Esophagus squamous epithelium (tissue), 4 donors: ENCODE measurements around the gene SCG3.

ENCODE experiments used
- POLR2A ChIP-seq, 4 donors: fragments of 450-650 bp; IDR thresholded peaks; one replicate each; pipeline ENCODE4 v1.6.1; 2017; ENCODE audit warnings: antibody characterized with exemption in 4 of 4, mild to moderate bottlenecking in 4 of 4, moderate library complexity in 3 of 4
- TF ChIP-seq, protein P1 (sequence below), 6 experiments: fragments of 450-650 bp in 4 of 6; fragments of 200-600 bp in 2 of 6; sonication (generic) in 2 of 6; IDR thresholded peaks; one replicate each; pipeline ENCODE4 v1.5.1; 2016 to 2019; ENCODE audit warnings: antibody characterized with exemption in 6 of 6, mild to moderate bottlenecking in 4 of 6, moderate library complexity in 4 of 6

DNA sequence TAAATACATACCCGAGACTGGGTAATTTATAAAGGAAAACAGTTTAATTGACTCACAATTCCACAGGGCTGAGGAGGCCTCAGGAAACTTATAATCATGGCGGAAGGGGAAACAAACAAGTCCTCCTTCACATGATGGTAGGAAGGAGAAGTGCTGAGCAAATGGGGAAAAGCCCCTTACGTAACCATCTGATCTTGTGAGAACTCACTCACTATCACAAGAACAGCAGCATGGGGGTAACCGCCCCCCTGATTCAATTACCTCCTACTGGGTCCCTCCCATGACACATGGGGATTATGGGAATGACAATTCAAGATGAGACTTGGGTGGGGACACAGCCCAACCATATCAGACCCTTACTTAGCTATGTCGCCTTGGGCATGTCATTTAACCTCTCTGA is 27.7 kb downstream of the SCG3 start:
- TF ChIP-seq POLR2A (IDR thresholded peaks at IDR 0.05), result no peak
- TF ChIP-seq, protein P1, sequence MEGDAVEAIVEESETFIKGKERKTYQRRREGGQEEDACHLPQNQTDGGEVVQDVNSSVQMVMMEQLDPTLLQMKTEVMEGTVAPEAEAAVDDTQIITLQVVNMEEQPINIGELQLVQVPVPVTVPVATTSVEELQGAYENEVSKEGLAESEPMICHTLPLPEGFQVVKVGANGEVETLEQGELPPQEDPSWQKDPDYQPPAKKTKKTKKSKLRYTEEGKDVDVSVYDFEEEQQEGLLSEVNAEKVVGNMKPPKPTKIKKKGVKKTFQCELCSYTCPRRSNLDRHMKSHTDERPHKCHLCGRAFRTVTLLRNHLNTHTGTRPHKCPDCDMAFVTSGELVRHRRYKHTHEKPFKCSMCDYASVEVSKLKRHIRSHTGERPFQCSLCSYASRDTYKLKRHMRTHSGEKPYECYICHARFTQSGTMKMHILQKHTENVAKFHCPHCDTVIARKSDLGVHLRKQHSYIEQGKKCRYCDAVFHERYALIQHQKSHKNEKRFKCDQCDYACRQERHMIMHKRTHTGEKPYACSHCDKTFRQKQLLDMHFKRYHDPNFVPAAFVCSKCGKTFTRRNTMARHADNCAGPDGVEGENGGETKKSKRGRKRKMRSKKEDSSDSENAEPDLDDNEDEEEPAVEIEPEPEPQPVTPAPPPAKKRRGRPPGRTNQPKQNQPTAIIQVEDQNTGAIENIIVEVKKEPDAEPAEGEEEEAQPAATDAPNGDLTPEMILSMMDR (IDR thresholded peaks at IDR 0.05), result no peak
